Activated naive CD8-positive, alpha-beta T cell treated with anti-CD3 and anti-CD28 coated beads, Interleukin-2, amount 50 U/mL, for 24 hours (primary cell): Measurements from ENCODE around the gene SGK1.

Experiments
- ATAC-seq: fragments of 150-1000 bp; cut with Tn5 transposase; one replicate; pipeline ENCODE4 v1.10.0; 2021
- DNase-seq: peaks from one replicate; pipeline ENCODE4 v3.0.0; 2021
- H3K27ac Mint-ChIP-seq: one replicate; pipeline ENCODE4 v1.8.0; 2021; ENCODE audit warnings: mild to moderate bottlenecking, mixed read lengths
- H3K27me3 Mint-ChIP-seq: one replicate; pipeline ENCODE4 v1.8.0; 2021; ENCODE audit warnings: mixed read lengths
- H3K36me3 Mint-ChIP-seq: one replicate; pipeline ENCODE4 v1.8.0; 2021; ENCODE audit warnings: low read depth, mixed read lengths
- H3K4me1 Mint-ChIP-seq: one replicate; pipeline ENCODE4 v1.8.0; 2021; ENCODE audit warnings: mixed read lengths
- H3K4me3 Mint-ChIP-seq: one replicate; pipeline ENCODE4 v1.8.0; 2021; ENCODE audit warnings: mild to moderate bottlenecking, moderate library complexity, mixed read lengths
- H3K9me3 Mint-ChIP-seq: one replicate; pipeline ENCODE4 v1.8.0; 2021; ENCODE audit warnings: mixed read lengths

SGK1 gene

DNA sequence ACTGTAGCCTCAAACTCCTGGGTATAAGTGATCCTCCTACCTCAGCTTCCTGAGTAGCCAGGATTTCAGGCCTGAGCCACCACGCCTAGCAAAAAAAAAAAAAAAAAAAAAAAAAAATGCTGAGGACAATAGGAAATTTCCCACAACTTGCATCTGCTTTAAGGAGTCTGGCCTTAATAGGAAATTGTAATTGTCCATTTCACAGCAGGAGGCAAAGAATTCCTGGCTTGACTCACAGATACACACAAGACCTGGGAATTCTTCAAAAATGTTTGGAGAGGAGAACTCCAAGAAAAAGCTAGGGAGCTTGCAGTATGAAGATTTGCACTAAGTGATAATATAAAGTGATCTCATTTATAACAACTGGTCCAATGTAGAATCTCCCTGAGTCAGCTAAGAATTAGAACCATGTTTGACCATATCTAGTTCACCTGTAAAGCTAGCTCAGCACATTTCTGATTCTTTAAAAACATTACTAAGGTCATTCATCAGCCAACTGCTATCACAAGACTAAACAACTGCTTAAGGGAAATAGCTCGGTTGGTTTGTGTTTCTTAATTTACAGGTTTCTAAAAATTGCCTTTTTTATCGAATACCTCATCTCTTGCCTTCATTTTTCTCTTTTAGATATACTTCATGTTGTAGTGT, 185.3 kb downstream of the SGK1 start:
- Mint-ChIP-seq H3K4me1 (no peaks in the 10 kb centered on the region), H3K27ac (no peak overlapping the region), H3K36me3 (no peaks in the 10 kb centered on the region), H3K9me3 (peaks cover 10% of the 10 kb centered on the region), H3K4me3 (no peak overlapping the region), H3K27me3 (peaks cover 4% of the 10 kb centered on the region)
- ATAC-seq: no peak
- no peak for DNase-seq

DNA sequence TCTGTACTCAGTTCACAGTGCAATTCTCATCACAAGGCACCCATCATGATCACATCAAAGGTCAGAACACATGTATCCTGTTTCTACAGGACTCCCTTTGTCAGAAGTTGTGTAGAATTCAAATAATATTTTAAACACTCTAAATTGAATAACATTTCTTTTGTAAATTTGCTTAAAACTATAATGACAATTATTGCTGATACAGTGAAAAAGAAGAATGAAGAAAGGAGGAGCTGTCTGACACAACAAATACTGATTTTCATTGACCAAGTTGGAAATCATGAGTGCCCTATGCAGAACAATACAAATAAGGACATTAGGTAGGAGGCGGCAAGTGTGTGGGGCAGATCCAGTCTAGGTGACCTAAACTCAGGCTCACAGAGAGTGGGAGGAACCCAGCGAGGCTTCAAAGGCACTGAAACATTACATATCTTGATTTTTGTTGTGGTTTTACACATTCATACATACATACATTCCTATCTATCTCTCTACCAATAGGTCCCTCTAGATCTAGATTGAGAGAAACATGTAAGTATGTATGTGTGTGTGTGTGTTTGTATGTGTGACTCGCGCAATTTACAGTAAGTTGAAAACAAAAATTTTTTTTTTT, 186.3 kb downstream of the SGK1 start:
- H3K36me3 Mint-ChIP-seq: no peaks in the 10 kb centered on the region
- no peak overlapping the region for H3K4me3 Mint-ChIP-seq

DNA sequence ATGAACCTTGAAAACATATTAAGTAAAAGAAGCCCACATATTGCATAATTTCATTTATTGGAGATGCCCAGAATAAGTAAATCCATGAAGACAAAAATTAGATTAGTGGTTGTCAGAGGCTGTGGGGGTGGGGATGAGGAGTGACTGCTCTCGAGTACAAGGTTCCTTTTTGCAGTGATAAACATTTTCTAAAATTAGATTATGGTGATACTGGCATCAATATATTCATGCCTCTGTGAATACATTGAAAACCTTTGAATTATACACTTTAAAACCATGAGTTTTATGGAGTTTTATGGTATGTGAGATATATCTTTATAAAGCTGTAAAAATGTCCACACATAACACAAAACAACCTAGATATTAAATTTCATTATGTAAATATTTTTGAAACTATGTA, 189.8 kb downstream of the SGK1 start:
- H3K36me3 Mint-ChIP-seq: no peaks in the 10 kb centered on the region
- peaks cover 10% of the 10 kb centered on the region for H3K9me3 Mint-ChIP-seq
- peaks cover 2% of the 10 kb centered on the region for H3K4me1 Mint-ChIP-seq
- H3K27ac Mint-ChIP-seq: no peak overlapping the region
- no peak overlapping the region for H3K4me3 Mint-ChIP-seq
- ATAC-seq: no peak
- H3K27me3 Mint-ChIP-seq: no peaks in the 10 kb centered on the region
- DNase-seq: no peak

More for the DNA sequence above, 186.3 kb downstream of the SGK1 start:
- no peaks in the 10 kb centered on the region for H3K4me1 Mint-ChIP-seq
- DNase-seq (no peak), ATAC-seq (no peak)
- H3K9me3 Mint-ChIP-seq: peaks cover 10% of the 10 kb centered on the region
- H3K27me3 Mint-ChIP-seq: no peaks in the 10 kb centered on the region
- no peak overlapping the region for H3K27ac Mint-ChIP-seq

GRCh38 chr6:134123666-134124208, 194.2 kb downstream of the SGK1 start:
- Mint-ChIP-seq H3K27me3 (no peaks in the 10 kb centered on the region), H3K27ac (no peak overlapping the region)

DNA sequence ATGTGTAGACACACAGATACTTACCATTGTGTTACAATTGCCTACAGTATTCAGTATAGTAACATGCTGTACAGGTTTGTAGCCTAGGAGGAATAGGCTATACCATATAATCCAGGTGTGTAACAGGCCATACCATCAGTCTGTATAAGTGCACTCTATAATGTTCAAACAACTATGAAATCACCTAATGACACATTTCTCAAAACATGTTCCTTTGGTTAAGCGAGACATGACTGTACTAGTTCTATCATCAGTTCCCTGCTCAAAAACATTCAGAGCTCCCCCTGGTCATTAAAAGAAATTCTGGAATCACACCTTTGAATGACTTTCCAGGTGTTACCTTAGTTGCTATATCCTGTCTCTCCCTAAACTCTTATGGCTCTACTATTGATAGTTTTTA, 195.1 kb downstream of the SGK1 start:
- peaks cover 8% of the 10 kb centered on the region for H3K9me3 Mint-ChIP-seq
- DNase-seq (no peak), ATAC-seq (no peak)
- H3K27me3 Mint-ChIP-seq: no peaks in the 10 kb centered on the region
- no peak overlapping the region for H3K27ac Mint-ChIP-seq
- H3K4me1 Mint-ChIP-seq: peaks cover 2% of the 10 kb centered on the region
- no peak overlapping the region for H3K4me3 Mint-ChIP-seq
- no peaks in the 10 kb centered on the region for H3K36me3 Mint-ChIP-seq

More at GRCh38 chr6:134123666-134124208, 194.2 kb downstream of the SGK1 start:
- ATAC-seq (no peak), DNase-seq (no peak)
- Mint-ChIP-seq H3K4me1 (peaks cover 2% of the 10 kb centered on the region), H3K36me3 (no peaks in the 10 kb centered on the region), H3K9me3 (peaks cover 8% of the 10 kb centered on the region), H3K4me3 (no peak overlapping the region)

GRCh38 chr6:134119486-134119885, 198.4 kb downstream of the SGK1 start:
- ATAC-seq (no peak), DNase-seq (no peak)
- peaks cover 2% of the 10 kb centered on the region for H3K27me3 Mint-ChIP-seq
- H3K36me3 Mint-ChIP-seq: no peaks in the 10 kb centered on the region
- no peak overlapping the region for H3K27ac Mint-ChIP-seq
- H3K4me1 Mint-ChIP-seq: peaks cover 4% of the 10 kb centered on the region
- peaks cover 8% of the 10 kb centered on the region for H3K9me3 Mint-ChIP-seq
- H3K4me3 Mint-ChIP-seq: no peak overlapping the region
